NCI-H774 (cell line): ENCODE measurements around the gene IMPA2.

Experiments used
- DNase-seq: peaks from one replicate; lab custom pipeline; 2025; lab: John Stamatoyannopoulos, UW

The IMPA2 gene

DNA sequence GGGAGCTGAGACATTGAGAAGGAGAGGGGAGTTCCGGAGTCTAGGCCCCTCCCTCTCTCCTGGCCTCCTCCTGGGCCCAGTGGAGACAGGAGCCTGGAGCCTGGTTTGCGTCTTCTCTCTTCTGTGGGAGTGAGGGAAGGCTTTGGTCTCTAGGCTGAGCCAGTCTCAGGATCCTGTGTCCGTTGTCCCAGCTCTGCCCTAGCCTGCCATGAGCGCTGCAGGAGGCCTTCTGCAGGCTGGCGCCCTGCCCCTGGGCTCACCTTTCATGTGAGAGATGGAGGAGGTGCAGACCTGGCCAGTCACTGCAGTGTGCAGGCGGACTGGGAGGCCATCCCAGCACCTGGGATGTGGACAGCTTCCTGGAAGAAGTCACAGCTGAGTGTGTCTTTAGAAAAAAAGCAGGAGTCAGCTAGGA is 8.7 kb downstream of the IMPA2 start:
- no peak for DNase-seq

DNA sequence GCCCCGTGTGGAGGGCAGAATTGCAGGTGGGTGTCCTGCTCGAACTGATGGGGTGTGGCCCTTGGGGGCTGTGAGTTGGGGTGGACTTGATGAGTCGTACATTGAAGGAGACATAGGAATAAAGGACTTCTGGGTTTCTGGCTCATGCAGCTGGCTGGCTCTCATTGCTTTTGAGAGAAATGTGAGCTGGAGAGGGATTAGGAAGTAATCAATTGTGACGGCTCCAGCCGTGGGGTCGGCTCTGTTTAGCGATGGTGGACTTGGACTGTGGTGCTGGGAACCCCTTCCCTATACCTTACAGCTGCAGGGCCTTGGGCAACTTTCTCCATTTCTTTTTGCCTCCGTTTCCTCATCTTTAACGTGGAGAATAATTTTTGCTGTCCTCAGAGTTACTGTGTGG is 9.2 kb downstream of the IMPA2 start:
- no peak for DNase-seq

- DNase-seq = no peak
Observed at GRCh38 chr18:11991021-11991795, 9.9 kb downstream of the IMPA2 start.

- no peak for DNase-seq
Observed at GRCh38 chr18:11992096-11992790, 10.9 kb downstream of the IMPA2 start.

DNA sequence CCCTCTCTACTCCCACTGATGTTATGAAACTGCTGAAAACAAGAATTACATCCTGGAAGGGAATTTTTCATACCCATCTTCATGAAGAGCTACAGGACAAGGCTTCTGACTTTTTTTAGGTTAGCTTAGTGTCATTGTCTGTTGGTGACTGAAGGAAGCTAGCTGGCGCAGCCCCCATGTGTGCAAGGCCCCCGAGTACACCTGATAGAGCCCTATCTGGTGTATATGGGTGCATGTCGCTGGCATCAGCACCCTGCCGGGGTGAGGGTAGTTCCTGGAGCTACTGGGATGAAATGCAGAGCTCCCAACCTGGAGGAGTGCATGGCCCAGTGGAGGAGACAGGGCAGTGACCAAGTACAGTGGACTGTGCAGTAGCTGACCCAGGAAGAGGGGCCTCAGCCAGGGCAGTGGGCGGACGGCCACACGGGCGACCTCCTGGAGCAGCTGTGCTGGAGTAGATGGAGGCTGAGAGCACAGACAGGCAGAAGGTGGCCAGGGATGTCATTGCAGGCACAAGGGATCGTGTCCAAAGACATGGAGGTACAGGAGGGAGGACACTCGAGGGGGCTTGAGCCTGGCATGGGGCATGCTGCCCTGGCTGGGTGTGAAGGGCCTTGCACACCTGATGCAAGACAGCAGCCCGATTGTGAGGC is 12.1 kb downstream of the IMPA2 start:
- DNase-seq = no peak

DNA sequence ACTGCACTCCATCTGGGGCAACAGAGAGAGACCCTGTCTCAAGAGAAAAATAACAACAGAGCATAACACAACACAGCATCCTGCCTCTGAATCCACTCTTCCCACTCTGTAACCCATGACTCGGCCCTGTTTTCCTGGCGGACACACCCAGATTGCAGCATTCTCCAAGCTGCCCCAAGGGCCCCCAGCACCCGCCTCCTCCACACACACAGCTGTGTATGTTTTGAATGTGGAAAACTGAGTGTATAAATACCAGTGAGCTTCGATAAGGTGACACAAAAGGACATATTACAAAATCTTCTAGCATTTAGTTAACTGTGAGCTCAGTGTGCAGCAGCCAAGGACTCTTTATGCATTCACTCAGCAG is 13.0 kb downstream of the IMPA2 start:
- no peak for DNase-seq

DNA sequence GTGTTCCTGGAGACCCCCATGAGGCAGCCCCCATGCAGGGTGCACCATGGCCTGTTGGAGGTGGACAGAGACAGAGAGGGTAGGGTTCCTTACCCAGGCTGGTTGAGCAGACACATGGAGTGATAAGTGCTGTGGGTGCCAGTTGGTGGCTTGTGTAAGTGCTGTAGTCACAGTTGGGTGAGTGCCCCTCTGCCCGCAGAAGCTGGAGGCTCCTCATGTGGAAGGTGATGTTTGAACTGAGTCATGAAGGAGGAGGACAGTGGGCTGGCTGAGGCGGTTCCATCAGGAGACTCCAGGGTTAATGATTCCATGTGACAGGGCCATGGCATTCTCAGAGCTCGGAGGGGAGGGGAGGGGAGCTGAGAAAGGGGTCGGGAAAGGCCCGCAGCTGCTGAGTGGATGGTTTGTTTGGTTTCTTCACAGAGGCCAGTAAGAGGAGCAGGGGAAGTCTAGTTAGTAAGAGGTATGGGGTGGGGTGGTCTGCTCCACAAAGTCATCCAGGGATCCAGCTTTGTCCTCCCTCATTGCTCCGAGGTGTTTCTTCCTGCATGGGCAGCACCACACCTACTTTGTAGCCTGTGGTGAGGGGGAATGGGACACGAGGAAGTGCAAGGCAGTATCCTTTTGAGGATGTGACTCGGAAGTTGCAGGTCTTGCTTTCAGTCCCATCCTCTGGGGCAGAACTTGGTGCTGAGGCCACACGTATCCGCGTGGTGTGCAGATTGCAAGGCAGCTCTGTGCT is 13.6 kb downstream of the IMPA2 start:
- no peak for DNase-seq

DNA sequence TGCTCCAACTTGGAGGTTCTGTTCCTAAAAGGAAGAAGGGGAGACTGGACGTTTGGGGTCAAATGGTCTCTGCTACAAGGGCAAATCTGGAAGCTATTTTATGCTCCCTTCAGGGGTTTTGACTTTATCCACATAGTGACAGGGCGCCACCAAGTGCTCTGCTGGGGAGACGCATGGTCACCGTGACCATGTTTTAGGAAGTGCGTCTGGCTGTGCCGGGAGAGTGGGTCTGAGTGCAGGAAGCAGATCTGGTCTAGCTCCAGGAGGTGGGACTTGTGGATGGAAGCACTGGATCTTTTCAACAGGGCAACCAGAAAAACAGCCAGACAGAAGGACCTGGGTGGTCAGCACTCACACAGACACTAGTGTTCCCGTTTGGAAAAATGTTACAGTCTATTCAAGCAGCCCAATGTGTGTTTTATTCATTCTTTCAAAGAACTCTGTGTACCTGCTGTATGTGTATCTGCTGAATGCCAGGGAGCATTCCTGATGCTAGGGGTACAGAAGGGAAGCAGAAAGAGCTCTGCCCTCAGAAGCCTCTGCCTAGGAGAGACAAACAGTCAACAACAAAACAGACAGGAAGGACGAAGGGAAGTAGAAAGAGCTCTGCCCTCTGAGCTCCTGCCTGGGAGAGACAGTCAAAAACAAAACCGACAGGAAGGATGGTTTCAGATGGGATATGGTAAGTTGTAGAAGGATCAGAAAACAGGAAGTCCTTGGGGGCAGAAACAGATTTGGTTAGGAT is 14.3 kb downstream of the IMPA2 start:
- DNase-seq = peak; percentile 52

- no peak for DNase-seq
Observed at GRCh38 chr18:11996190-11996754, 15.0 kb downstream of the IMPA2 start.

DNA sequence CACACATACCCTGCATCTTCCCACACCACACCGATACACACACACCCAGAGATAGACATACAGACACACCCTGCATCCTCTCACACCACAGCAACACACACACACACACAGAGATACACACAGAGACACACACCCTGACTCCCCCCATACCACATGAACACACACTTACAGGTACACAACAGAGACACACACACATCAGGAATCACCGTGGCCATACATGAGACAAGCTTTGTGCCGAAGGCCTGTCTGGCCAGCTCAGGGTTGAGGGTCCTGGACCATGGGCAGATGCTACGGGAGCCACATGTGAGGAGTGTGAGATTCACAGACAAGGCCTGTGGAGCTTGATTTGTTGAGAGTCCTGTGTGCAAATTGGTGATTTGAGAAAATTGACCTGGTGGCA is 15.6 kb downstream of the IMPA2 start:
- no peak for DNase-seq

- DNase-seq = no peak
Observed at GRCh38 chr18:11997466-11997865, 16.2 kb downstream of the IMPA2 start.

DNA sequence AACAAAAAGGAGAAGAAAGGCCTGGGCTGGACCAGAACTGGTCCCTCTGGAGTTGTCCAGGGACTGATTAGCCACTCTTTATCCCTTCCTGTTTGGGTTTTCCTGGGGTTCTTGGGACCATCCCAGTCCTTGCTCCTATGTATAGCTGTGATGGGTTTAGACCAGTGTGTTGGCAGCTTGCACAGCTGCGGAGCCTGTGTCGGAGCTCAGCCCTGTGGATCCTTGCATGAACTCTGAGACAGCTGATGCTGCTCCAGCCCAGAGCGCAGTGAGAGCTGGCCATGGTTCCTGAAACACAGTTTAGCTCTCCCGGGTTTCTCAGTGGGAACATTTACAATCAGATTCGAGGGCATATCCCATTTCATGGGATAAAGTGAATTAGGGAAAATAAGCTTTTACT is 16.9 kb downstream of the IMPA2 start:
- no peak for DNase-seq

DNA sequence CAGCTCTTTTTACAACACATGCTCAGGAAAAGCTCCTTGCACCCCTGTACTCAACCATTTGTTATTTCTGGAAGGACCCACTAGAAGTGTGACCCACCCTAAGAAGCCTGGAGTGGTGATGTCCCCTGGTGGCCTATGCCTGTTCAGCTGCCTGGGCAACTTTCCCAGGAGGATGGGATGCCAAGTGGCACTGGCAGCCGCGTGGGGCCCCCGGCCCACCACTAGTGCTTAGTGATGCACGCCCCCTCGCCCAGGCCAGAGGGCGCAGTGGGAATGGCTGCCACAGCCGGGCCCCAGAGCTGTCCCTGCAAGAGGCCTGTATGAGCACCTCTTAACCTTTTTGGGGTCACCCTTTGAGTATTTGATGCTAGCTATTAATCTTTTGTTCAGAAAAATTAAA is 18.1 kb downstream of the IMPA2 start:
- no peak for DNase-seq

DNA sequence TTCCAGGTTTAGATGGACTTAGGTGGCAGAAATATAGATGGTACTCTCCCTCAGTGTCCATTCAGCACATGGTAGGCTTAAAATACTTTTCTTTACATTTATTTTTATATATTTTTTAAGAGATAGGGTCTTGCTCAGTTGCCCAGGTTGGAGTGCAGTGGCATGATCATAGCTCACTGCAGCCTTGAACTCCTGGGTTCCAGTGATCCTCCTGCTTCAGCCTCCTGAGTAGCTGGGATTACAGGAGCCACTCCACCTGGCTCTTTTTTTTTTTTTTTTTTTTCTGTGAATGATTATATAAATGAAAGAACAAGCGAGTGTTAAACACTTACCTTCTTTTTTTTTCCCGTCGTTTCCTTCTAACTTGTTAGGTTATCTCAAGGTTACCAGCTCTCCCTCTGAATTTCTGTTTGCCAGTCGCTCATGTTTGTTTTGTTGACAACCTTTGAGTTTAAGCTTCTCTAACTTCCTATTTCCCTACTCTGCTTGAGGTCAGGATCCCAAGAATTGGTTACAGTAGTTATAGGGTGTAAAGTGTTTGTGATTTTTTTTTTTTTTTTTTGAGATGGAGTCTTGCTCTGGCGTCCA is 18.9 kb downstream of the IMPA2 start:
- DNase-seq = no peak

DNA sequence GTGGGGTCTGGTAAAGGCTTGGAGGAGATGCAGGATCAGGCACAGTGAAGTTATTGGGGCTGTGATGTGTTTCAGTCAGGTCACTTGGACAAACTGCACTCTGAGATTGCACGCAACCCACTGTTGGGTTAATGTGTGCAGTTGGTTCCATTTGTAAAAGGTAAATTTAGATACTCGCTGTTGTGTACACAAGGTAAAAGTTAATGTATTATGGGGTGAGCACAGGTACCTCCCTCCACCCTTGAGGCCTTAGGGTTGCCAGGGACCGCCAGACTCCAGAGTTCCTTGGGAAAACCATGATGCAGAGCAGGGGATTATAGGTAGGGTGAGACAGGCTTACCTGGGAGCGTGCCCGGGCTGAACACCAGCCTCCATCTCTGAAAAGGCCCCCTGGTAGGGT is 20.1 kb downstream of the IMPA2 start:
- DNase-seq = no peak

DNA sequence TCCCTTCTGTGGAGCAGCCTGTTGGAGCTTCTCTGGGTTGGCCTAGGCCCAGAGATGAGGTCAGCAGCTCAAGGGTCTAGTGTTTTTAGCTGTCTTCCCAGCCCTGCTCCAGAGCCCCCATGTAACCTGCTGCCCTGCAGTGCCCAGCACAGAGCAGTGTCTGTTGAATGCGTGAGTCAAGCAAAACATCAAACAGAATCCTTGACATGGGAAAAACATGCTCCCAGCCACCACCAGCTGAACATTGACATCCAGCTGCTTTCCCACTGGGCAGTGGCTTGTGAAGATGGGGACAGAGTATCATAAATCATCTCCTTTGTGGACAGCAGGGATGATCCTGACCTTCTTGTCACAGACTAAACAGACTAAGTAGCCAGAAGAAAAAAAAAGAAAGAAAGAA is 22.6 kb downstream of the IMPA2 start:
- DNase-seq = no peak

DNA sequence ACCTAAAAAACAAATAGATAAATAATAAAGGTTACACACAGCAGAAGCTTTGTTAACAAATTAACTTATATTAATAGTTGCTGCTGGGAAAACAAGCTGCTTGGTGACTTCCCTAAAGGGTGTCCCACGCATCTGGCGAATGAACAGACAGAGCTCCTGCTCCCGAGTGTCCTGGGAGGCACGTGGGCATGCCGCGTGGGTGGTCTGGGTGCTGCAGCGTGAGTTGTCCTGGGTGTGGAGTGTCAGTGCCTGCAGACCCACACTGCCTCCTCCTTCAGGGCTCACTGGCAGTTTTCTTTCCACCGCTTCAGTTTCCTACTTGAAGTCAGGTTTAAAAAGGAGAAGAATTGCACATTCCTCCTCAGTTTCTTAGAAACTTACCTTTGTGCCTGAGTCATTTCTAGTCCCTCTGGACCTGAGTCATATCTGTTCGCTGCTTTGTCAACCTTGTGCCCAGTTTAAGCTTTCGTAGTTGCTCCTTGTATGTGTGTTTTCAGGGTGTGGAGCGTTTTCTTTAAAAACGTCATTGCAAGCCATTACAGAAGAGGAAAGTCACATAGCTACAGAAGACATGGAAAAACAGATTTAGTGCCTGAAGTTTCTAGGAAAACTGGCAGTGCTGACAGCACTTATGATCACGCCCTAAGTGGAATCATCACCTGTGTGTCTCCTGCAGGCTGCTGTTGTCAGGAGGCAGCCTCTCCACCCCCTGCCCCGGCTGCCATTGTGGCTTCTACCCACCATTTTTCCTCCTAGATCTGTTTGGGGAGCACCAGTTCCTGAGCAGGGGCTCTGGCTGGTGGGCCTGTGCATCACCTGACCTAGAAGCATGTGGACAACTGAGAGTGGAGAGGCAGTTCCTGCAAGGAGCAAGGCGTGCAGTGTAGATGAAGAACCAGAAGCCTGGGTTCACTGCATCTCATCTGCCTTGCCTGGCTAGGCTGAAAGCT is 24.5 kb downstream of the IMPA2 start:
- no peak for DNase-seq

DNA sequence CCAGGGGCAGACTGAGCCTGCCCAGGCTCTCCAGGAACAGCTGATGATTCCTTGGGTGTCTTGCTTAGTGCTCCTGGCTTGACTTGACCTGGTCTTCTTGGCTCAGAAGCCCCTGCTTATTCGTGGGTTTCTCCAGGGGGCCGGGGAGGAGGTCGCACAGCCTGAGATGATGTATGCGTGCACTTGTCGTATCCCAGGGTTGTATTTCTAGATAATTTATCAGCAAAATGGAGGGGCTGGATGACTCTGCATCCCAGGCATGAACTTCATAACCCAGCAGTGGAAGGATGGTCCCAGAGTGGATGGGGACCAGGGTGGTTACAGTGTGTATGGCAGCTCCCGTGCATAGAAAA is 25.2 kb downstream of the IMPA2 start:
- no peak for DNase-seq

DNA sequence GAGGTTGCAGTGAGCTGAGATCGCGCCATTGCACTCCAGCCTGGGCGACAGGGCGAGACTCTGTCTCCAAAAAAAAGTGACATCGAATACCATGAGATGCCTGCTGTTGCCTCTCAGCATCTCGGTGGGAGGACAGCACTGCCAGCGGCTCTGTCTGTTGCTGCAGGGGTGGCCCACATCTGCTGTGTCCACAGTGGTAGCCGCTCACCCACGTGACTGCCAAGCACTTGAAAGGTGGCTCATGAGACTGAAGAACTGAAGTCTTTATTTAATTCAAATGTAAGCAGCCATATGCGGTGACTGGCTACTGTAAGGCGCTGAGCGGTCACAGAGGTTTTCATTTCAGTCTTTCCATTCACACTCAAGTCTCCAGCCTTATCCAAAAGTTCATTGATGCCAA is 25.8 kb downstream of the IMPA2 start:
- DNase-seq = no peak

DNA sequence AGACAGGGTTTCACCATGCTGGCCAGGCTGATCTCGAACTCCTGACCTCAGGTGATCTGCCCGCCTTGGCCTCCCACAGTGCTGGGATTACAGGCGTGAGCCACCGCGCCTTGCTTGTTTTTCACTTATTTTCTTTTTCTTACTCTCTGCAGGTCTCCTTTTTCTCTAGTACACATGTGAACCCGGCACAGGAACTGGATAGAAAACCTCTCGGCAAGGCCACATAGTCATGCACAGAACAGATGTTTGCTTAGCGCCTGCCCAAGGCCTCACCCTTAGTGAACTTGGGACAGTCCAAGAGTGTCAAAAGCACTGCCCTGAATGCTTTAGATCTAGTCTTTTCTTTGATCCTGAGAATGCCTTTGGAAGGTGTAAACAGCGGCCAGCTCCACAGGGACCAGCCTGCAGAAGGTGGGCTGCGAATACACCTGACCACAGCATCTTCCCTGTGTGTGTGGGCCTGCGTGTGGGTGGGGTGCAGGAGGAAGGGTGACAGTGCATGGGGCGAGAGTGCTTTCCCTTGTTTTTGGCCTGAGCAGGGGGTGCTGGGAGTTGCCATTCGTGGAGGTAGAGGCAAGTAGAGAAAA is 27.0 kb downstream of the IMPA2 start:
- DNase-seq = no peak
